Measurements from ENCODE around the gene GALNT4.

GALNT4 gene

GRCh38 chr12:89528434-89528833 lies 3.8 kb upstream of the GALNT4 start:
- DNase-seq = peak; percentile 19

GRCh38 chr12:89525824-89526770 lies 1.5 kb upstream of the GALNT4 start, which contains the start of gene POC1B:
TSS of gene POC1B (minus strand) at chr12:89526047. CDS start at chr12:89525895, 152 bp downstream.
- peak; percentile 71 for DNase-seq

- DNase-seq = peak; percentile 23
These were observed 768 bp upstream of the GALNT4 start for GRCh38 chr12:89525305-89525823.

GRCh38 chr12:89523843-89524540 lies 604 bp downstream of the GALNT4 start:
- no peak for DNase-seq

GRCh38 chr12:89523393-89523792 lies 1.2 kb downstream of the GALNT4 start:
- DNase-seq = no peak

DNA sequence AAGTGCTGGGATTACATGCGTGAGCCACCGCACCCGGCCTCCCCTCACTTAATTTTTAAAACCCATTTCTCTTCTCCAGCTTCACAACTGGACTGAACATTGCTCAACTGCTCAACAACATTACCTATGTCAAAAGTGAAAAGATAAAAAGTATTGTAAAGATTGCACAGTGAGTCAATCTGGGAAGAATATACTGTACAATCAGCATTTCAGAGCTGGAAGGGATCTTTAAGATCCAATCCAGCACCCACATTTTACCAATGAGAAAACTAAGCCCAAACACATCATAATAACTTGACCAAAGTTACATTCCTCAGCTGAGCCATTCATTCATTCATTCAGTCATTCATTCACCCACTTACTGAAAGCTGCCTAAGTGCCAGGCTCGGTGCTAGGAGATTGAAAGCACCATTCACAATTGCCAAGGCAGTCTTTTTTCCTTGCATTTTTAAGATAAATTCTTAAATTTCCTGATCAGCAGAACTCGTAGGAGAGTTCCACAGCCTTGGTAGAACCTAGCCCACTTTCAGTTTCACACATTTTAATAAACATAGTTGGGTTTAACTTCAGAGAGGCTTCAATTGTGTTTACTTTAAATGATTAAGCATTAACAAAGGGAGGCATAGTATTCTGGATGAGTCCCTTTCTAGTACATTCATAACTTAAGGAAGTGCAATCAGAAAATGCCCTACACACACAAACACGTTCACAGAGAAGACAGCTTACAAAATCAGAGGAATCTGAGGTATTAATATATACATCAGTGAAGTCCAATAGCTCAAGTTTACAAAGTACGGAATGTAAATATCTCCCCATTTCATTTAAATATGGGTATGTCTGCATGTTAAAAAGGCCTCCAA lies 3.0 kb downstream of the GALNT4 start:
- no peak for DNase-seq

DNA sequence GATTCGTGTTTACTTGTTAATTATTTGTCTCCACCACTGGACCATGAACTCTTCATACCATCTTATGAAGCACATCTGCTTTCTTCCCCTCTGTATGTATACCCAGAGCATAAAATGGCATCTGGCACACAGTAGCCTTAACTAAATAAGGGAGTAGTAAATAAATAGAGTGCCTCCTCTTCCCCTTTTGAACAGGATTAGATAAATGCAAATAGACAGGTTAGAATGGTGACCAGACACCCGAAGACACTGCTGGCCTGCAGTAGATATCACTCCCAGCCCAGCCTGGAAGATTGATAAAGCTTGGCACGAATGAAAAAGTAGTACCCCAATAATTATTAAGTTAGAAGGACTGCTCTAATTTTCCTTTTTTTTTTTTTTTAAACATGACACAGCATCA lies 6.9 kb downstream of the GALNT4 start:
- DNase-seq = no peak

DNA sequence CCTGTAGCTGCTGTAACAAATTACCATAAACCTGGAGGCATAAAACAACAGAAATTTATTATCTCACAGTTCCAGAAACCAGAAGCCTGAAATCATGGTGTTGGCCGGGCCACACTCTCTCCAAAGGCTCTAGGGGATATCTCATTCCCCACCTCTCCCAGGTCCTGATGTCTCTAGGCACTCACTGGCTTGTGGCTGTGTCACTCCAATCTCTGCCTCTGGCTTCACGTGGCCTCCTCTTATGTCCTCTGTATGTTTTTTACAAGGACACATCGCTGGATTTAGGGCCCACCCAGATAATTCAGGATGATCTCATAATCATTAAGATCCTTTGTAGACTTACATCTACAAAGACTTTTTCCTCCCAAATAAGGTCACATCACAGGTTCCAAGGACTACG lies 8.0 kb downstream of the GALNT4 start:
- DNase-seq = no peak

- DNase-seq = peak; percentile 69
These were observed 9.8 kb downstream of the GALNT4 start for GRCh38 chr12:89514751-89515150.

- no peak for DNase-seq
These were observed 11.1 kb downstream of the GALNT4 start for GRCh38 chr12:89513544-89513943.

- no peak for DNase-seq
These were observed 17.4 kb downstream of the GALNT4 start for GRCh38 chr12:89507015-89507824.

GRCh38 chr12:89506050-89506449 lies 18.5 kb downstream of the GALNT4 start:
- DNase-seq = no peak

- no peak for DNase-seq
These were observed 19.8 kb downstream of the GALNT4 start for GRCh38 chr12:89504560-89505346.

DNA sequence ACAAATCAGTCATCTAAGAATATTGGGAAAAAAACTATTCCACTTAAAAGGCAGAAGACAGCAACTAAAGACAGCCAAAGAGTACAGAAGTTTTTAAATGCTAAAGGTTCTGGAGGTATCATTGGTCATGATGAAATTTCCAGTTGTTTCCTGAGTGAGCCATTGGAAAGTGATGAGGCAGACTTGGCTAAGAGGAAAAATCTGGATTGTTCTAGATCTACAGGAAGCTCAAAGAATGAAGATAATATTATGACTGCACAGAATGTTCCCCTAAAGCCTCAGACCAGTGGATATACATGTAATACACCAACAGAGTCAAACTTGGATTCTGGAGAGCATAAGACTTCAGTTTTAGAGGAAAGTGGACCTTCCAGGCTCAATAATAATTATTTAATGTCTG lies 22.8 kb downstream of the GALNT4 start:
- DNase-seq = no peak

GRCh38 chr12:89499857-89500256 lies 24.7 kb downstream of the GALNT4 start:
- no peak for DNase-seq

DNA sequence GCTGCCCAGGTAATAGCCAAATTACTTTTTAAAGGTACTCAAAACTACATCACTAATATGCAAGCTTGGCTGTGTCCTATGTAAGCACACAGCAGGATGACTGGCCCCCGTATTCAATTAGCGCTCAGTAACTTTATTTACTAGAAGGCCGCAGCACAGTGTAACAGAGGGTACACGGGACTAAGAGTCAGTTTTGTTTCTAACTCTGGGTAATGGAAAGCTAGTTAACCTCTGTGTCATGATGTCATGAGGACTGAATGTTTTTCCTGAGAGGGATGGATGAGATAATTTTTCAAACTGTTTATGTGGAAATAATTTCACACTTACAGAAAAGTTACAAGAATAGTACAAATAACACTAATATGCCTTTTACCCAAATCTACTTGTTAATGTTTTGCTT lies 27.1 kb downstream of the GALNT4 start:
- no peak for DNase-seq

DNA sequence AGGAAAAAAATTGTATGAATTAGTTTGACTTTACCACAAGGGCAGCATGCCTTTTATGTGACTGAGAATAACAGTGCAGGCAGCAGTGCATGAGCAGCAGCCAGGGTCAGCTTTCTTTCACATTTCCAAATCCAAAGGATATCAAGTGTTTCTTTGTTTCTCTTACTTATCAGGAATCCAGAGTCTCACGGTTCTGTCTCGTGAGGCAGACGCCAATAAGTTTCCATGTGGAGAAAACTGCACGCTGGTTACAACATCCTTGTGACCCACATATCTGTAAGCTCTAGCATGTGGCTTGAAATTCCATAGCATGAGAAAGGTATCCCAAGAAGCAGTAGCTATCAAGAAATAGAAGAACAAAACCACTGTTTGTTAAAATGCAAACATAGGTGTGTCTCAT lies 27.6 kb downstream of the GALNT4 start:
- DNase-seq = no peak

- peak; percentile 92 for DNase-seq
These were observed 30.0 kb downstream of the GALNT4 start for GRCh38 chr12:89494411-89495231.

DNA sequence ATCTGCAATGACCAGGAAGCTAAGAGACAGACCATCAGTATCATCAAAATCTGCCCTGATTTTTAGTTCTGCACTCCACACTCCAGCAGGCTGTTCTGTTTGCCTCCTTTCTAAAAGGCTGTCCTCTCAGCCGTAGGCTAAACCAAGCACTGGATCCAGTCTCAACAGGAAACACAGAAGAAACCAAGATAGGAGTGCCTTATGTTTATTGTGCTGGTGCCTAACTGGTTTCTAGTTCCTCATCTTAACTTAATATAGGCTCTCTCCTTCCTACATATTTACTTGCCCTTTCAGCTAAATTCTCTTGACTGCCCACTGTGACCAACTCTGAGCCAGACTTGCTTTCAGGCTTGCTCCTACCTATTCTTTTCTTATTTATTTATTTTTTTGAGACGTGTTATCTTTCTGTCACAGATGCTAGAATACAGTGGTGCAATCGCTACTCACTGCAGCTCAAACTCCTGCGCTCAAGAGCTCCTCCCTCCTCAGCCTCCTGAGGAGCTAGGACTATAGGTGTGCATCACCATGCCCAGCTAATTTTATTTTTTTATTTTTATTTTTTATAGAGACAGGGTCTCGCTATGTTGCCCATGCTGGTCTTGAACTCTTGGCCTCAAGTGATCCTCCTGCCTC lies 30.8 kb downstream of the GALNT4 start:
- DNase-seq = peak; percentile 46

GRCh38 chr12:89492883-89493282 lies 31.7 kb downstream of the GALNT4 start:
- DNase-seq = no peak
